ENCODE results near the gene PACS2.

Gene PACS2

DNA sequence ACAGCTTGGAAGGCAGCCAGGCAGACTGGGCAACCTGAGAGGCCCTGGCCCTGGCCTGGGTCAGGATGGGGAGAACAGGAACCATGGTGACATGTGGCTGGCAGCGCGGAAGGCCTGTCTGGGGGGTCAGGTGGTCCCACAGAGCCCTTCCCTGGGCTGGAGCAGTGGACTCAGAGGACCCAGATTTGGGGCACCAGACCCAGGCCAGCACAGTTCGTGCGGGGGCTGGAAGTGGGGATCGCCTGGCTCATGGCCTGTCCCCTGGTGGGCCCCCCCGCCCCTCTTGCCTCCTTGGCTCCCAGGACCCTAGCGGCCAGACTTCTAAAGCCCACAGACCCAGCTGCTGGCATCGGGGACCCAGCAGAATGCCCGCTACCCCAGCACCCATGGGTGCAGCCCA, 126.4 kb downstream of the PACS2 start:
- no peak for DNase-seq (ENCODE audit: low read depth in 2 of 2)

DNA sequence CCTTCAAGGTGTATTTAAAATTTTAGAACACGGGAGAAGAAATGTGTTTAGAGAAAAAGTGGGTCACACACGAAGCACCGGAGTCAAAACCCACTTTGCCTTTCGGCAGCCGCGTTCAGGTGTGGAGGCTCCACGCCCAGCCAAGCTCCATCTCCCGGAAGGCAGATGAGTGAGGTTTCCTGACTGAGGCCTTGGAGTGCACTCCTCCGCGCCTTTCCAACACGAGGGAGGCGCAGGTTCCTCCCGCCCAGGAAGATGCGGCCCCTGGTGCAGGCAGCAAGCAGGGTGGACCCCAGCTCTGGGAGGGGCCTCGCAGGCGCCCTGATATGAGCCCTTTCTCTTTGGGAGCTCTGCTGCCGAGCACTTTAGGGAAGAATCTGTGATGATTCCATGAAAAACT, 127.6 kb downstream of the PACS2 start:
- DNase-seq (ENCODE audit: low read depth in 2 of 2), result no peak

- DNase-seq (ENCODE audit: low read depth in 2 of 2), result no peak
Observed at GRCh38 chr14:105442834-105443233, 128.3 kb downstream of the PACS2 start.

- DNase-seq (ENCODE audit: low read depth in 2 of 2), result no peak
Observed at GRCh38 chr14:105444859-105445258, 130.3 kb downstream of the PACS2 start.

GRCh38 chr14:105445290-105445689, 130.7 kb downstream of the PACS2 start:
- no peak for DNase-seq (ENCODE audit: low read depth in 2 of 2)

DNA sequence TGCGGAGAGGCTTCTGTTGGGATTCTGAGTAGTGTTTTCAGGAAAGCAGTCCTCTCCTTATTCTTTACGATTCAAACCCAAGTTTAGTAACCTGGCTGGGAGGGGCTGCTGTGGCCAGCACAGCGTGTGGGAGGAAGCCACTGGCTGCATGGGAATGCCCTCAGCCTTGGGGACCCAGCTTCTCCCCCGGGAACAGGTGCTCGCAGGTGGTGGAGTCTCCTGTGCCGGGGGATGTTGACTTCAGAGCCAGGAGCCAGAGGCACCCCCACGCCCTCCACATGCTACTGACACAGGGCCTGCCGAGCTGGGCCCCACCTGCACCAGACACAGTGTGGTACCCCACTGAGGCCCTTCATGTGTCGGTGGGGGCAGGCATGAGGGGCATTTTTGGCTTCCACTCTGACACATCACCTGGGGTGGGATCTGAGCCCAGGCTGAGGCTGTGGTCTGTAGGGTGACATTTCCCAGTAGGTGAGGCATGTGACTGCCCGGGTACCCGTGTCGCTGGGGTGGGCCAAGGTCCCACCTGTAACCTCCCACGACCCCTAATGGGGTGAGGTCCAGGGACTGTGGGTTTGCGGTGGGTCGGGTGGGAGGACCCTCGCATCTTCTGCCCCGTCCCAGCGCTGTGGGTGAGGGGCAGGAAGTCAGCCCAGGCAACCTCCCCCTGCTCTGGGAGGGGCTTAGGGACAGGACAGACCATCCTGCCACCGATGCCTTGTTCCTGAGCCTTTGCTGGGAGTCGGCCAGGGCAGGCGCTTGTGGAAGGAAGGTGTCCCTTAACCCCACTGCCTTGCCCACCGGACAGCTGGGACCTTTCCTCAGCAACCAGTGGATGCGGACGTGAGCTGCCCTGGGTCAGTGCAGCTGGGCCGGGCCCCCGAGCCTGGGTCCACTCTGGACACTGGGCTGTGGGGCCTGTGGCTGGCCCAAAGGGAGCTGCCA, 131.6 kb downstream of the PACS2 start:
- DNase-seq (ENCODE audit: low read depth in 2 of 2), result no peak

- DNase-seq (ENCODE audit: low read depth in 2 of 2), result no peak
Observed at GRCh38 chr14:105446971-105447370, 132.4 kb downstream of the PACS2 start.

Measured in activated CD4-positive, alpha-beta T cell treated with anti-CD3 and anti-CD28 coated beads for 24 hours (primary cell).